Astrocyte of the cerebellum (primary cell): Measurements from ENCODE around the gene OR2M2.

Experiments used
- DNase-seq: peaks from one replicate; pipeline ENCODE4 v3.0.0-alpha.2; 2011; ENCODE audit warnings: low read depth
- H3K4me3 ChIP-seq: 2 replicates; pipeline ENCODE4 v1.5.1; 2011; ENCODE audit warnings: mild to moderate bottlenecking, low read depth, low read length, moderate library complexity
- CTCF ChIP-seq: IDR thresholded peaks from 2 replicates; pipeline ENCODE4 v1.5.1; 2012; ENCODE audit warnings: low read length, low read depth, moderate library complexity, mild to moderate bottlenecking; ENCODE audit errors: missing control alignments
- in situ Hi-C: cut with HindIII; loops from 2 replicates; pipeline ENCODE4 v1.10.0; 2017; ENCODE audit warnings: low sequenced_read_pairs

Gene OR2M2

GRCh38 chr1:248187363-248187762 lies 12.7 kb downstream of the OR2M2 start:
- no peak for DNase-seq
- H3K4me3 ChIP-seq: no peak overlapping the region
- TF ChIP-seq CTCF: no peak
- in situ Hi-C loops: no loop called here

DNA sequence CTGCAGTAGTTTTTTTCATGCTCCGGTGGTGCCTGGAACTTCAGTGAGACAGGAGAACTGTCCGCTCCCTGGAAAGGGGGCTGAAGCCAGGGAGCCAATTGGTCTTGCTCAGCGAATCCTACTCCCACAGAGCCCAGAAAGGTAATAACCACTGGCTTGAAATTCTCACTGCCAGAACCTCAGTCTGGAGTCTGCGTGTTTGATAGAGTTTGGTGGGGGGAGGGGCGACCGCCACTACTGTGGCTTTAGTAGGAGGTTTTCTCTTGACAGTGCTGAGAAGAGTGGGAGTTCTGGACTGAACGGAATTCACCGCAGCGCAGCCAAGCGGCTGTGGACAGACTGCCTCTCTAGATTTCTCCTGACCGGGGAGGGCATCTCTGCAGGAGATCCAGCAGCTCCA lies 14.4 kb downstream of the OR2M2 start:
- in situ Hi-C loops: no loop called here
- no peak for DNase-seq
- no peak overlapping the region for H3K4me3 ChIP-seq
- no peak for TF ChIP-seq CTCF

DNA sequence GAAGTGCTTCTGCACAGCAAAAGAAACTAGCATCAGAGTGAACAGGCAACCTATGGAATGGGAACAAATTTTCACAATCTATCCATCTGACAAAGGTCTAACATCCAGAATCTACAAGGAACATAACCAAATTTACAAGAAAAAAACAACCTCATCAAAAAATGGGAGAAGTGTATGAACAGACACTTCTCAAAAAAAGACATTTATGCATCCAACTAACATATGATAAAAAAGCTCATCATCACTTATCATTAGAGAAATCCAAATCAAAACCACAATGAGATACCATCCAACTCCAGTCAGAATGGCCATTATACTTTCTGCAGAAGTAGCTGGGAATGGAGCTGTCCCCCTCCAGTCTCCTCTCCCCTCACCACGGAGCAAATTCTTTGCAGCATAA lies 19.5 kb downstream of the OR2M2 start:
- no peak for TF ChIP-seq CTCF
- no peak overlapping the region for H3K4me3 ChIP-seq
- no peak for DNase-seq
- in situ Hi-C loops: no loop called here

GRCh38 chr1:248196965-248197364 lies 22.3 kb downstream of the OR2M2 start, which contains the start of gene OR2M3:
Gene OR2M3 (plus strand): TSS chr1:248197265. CDS start chr1:248203068, 5,803 bp downstream.
- H3K4me3 ChIP-seq: no peak within 1 kb of the TSS
- no peak for DNase-seq
- in situ Hi-C loops: no loop called here
- no peak for TF ChIP-seq CTCF

GRCh38 chr1:248215880-248216279 lies 41.3 kb downstream of the OR2M2 start:
- no peak overlapping the region for H3K4me3 ChIP-seq
- no peak for DNase-seq
- TF ChIP-seq CTCF: no peak
- in situ Hi-C loops: no loop called here

GRCh38 chr1:248225537-248225936 lies 50.9 kb downstream of the OR2M2 start:
- DNase-seq: no peak
- in situ Hi-C loops: no loop called here
- no peak for TF ChIP-seq CTCF
- H3K4me3 ChIP-seq: no peak overlapping the region
